EL (cell line): ENCODE data around the gene ZNF573.
"Not testable (repeated sequence)": the region's sequence is repeated elsewhere in the genome, so short reads cannot be mapped to it uniquely, and the experiment has no call there.

Experiments used
- DNase-seq: peaks from one replicate; pipeline ENCODE4 v3.0.0-alpha.2; 2016

ZNF573 gene

DNA sequence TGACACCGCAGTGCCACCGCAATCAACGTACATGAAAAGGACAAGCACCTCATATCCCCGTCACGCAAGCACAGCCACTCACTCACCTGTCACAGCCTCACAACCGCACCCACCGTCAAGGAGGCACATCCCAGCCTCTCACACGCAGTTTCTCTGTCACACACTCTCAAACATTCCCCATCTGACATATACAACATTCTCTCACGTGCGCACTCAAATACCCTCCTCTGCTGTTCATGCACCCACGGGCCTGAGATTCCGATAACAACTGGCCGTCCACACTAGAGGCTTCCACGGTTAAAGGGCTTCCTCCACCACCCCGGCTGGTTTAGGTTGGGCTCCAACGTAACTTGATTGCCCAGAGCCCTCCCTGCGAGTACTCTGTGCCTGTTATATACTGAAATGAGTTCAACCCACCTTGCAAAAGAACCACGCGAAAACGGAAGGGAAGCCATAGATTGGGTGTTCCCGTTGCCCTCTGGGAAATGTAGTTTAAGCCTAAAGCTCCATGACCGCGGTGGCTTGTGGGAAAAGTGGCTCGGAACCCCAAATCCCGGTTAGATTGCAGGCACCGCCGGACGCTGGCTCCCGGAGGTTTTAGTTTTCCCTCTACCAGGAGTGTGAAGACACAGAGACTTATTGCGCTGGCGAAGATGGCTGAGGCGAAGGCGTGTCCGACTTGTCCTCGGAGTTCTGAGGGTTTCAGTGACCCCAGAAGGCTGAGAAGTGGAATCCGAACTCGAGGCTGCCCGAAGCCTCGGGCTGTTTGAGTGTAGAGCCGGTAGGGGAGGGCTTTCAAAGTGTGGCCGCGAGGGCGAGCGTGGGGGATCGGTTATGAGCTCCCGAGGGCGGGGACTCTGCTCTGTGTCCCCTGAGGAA, at the start of gene ZNF573:
Gene ZNF573, minus strand, starts transcription at position 460 of the 879 bp plus-strand sequence. CDS start 5,857 bp downstream, outside the sequence.
- peak; percentile 91 for DNase-seq

DNA sequence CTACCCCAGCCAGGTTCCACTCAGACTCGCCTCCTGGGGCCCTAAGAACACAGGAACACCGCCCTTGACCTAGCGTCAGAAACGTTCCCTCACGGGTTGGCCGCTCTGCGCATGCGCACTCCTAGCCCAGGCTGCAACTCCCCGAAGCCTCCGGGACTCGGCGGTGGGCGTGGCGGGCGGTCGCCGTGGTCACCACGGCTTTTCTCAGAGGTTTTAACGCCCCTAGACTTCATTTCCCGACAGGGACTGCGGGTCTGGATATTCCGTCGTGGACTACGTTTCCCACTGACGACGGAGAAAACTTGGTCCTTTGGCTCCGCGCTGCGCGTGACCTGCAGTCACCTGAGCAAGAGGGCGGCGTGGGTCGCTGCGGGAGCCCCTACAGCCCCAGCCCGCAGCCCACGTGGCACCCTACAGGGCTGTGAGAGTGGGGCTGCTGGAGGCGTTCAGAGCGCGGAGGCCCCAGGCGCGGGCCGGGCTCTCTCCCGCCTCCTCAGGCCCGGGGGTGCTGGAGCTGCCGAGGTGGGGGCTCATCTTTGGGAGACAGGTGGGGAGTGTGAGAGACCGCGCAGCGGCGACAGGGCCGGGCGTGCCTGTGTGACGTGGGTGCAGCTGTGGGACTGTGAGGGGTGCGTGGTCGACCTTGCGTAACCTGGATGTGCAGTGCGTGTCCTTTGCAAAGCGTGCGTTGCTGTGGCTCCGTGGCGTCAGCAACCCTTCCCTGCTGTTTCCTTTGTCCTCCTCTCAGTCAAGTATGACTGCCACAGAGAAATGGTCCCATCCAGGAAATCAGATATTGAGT, 38.0 kb upstream of the ZNF573 start:
- peak; percentile 41 for DNase-seq

DNA sequence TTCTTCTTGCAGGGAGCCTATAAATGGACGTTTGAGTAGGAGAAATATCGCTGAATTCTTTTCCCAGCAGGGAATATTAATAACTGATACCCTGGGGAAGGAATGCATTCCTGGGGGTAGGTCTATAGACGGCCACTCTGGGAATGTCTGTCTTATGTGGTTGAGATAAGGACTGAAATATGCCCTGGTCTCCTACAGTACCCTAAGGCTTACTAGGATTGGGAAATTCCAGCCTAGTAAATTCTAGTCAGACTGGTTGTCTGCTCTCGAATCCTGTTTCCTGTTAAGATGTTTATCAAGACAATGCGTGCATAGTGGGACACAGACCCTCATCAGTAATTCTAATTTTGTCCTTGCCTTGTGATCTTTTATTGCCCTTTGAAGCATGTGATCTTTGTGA, 36.2 kb upstream of the ZNF573 start:
- DNase-seq = not testable (repeated sequence)

DNA sequence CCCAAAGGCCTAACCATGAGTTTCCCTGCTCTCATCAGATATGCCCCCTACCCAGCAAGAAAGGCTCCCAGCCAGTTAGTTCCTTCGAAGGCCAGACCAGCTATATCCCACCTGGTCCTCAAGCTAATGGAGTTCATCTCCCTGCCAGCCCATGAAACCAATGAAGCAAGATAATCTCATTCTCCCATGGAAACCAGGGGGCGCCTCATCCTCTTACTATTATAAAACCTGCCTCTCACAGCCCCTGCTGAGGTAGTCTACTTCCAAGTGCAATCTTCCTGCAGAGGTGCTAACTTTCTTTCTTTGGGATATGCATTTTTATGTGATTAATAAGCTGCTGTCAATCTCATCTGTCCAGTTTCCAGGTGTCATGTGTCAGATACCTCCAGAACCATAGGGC, 34.0 kb upstream of the ZNF573 start:
- DNase-seq = no peak

DNA sequence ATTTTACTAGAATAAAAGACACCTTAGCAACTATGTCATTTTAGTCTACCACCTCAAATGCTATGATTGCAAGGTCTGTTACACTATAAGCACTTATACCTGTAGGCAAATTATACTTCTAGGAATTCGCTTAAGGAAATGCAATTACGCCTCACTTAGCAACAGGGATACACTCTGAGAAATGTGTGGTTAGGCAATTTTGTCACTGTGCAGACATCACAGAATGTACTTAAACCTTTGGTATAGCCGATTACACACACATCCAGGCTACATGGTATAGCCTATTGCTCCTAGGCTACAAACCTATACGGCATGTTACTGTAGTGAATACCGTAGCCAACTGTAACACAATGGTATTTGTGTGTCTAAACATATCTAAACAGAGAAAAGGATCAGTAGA, 30.0 kb upstream of the ZNF573 start:
- no peak for DNase-seq

DNA sequence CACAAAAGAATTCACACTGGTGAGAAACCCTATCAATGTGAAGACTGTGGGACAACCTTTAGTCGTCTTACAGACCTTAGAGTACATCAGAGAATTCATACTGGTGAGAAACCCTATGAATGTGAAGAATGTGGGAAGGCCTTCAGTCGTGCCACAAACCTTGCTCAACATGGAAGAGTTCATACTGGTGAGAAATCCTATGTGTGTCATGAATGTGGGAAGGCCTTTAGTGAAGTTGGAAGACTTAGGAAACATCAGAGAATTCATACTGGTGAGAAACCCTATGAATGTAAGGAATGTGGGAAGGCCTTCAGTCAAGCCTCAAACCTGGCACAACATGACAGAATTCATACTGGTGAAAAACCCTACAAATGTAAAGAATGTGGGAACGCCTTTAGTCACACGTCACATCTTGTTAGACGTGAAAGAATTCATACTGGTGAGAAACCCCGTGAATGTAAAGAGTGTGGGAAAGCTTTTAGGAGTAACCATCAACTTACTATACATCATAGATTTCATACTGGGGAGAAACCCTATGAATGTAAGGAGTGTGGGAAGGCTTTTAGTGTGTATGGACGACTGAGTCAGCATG, 24.0 kb upstream of the ZNF573 start:
- DNase-seq = no peak

DNA sequence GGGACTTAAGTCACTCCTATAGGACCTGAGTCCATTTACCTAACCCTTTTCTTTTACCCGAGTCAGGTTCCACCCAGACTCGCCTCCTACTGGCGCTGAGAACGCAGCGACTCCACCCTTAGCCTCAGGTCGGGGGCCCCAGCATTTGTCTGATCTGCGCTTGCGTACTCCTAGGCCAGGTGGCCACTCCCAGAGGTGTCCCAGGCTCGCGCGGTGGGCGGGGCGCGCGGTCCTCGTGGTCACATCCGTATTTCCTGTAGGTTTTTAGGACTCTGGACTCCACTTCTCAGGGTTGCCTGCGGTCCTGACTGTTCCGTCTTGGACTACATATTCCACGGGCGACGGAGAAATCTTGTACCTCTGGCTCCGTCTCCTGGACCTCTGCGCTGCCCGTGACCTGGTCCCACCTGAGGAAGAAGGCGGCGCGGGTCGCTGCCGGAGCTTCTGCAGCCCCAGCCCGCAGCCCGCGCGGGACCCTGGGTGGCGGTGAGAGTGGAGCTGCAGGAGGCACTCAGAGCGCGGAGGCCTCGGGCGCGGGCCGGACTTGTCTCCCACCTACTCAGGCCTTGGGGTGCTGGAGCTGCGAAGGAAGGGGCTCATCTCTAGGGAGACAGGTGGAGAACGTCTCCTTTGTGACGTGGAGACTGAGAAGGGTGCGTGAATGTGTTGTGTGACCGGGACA, 11.0 kb upstream of the ZNF573 start:
- no peak for DNase-seq

DNA sequence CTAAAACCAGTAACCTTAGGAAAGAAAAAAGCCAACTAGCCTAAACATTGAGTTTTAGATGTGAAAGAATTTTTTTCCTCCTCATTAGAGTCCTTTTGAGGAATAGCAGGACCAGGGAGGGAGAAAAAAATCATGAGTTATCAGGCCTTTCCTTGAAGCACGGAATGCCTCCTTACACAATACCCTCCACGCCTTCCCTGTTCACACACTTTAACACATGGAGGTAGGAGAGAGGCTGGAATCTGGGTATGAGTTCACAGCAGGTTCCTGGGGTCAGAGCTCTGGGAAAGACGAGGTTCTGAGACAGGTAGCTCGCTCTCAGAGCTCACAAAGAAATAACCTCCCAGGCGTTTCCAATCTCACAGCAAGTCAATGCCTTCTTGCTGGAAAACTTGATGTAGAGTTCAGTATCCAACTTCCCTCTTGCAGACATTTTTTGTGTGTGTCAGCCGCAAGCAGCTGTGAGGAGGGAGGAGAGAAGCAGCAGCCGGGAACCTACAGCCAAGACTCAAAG, 716 bp downstream of the ZNF573 start:
- DNase-seq = peak; percentile 10

DNA sequence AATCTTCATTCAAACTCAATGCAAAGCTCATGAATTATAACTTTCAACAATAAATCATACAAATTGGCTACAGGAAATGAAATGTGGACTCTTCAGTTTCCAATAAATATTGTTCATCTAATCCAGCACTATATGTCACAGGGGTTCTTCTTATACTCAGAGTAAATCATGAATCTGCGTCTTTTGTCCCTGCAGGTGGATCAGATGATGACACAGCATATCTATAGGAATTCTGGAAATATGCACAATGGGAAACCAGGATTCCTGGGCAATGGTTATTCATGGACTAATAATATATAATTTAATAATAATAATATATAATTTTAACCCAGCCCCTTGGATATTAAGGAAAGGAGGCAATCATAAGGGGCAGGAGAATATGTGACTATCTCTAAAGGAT, 8.4 kb downstream of the ZNF573 start:
- DNase-seq = no peak

DNA sequence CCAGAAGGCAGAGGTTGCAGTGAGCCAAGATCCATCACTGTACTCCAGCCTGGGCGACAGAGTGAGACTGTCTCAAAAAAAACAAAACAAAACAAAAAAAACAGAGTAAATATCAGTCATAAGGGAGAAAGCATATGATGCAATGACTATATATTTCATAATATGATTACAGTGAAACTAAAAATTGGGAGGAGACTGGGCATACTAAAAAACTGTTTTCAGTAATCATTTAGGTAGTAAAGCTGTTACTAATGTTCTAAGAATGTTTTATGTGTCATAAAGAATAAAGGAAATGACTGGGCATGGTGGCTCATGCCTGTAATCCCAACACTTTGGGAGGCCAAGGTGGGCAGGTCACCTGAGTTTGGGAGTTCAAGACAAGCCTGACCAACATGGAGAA, 15.9 kb downstream of the ZNF573 start:
- DNase-seq = peak; percentile 28

DNA sequence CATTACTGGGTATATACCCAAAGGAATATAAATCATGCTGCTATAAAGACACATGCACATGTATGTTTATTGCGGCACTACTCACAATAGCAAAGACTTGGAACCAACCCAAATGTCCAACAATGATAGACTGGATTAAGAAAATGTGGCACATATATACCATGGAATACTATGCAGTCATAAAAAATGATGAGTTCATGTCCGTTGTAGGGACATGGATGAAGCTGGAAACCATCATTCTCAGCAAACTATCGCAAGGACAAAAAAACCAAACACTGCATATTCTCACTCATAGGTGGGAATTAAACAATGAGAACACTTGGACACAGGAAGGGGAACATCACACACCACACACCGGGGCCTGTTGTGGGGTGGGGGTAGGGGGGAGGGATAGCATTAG, 21.7 kb downstream of the ZNF573 start:
- DNase-seq = not testable (repeated sequence)

DNA sequence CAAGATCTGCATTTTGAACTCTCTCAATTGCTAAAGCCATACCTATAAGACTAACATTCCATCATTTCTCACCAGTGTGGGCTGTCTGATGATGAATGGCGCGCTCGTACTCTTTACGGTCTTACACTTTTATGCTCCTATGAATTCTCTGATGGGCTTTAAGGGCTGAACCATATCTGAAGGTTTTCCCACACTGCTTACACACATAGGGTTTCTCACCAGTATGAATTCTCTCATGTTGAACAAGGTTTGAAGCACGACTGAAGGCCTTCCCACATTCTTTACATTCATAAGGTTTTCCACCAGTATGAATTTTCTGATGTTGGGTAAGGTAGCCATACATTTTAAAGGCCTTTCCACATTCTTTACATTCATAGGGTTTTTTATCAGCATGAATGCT, 41.0 kb downstream of the ZNF573 start:
- no peak for DNase-seq

DNA sequence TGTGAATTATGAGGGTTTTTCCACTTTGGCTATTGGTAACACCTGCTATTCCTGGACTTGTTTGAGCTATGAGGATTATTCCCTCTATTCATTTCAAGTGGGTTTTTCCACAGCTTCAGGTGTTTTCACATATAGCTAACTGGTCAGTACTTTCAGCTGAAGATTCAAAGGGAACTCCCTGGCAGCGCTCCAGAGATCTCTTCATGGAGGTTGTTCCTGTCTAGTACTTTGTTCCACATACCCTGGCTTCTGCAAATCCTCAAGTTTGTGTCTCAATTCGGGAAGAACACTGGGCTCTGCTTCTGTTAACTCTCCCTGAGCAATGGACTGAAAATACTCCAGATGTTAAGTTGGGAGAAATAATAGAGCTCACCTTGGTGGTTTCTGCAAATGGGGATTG, 54.2 kb downstream of the ZNF573 start:
- no peak for DNase-seq

DNA sequence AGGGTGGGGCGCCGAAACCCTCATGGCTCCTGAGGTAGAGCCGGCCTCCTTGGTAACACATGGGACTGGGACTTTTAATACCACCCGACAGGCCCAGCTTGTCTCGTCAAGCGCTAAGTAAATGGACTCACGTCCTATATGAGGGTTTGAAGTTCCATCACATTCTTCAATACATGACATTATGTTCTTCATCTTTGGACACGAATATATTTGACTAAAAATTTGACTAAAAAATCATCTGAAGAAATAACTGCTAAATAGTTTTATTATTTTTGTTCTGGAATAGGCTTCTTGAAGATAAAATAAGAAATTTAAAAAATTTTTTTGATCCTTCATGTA, 59.5 kb downstream of the ZNF573 start:
- no peak for DNase-seq

DNA sequence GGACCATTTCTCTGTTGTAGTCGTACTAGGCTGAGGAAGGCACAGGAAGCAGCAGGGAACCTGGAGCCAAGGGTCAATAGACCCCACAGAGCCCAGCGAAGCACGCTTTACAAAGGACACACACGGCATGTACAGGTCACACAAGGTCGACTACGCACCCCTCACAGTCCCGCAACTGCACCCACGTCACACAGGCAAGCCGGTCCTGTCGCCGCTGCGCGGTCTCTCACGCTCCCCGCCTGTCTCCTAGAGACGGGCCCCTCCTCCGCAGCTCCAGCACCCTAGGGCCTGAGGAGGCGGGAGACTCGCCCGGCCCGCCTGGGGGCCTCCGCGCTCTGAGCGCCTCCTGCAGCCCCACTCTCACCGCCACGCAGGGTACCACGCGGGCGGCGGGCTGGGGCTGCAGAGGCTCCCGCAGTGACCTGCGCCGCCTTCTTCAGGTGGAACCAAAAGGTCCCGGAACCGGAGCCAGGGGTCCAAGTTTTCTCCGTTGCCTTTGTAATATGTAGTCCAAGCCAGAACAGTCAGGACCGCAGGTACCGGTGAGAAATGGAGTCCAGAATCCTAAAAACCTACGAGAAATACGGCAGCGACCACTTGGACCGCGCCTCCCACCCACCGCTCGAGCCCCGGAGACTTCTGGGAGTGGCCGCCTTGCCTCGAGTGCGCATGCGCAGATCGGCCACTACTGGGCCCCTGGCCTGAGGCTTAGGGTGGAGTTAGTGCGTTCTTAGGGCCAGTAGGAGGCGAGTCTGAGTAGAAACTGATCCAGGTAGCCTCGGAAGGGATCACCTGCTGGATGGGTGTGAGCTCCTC, 60.1 kb downstream of the ZNF573 start, which contains the start of gene ZNF607:
Gene ZNF607, minus strand, starts transcription at position 651 of the 816 bp plus-strand sequence. CDS start 8,143 bp downstream, outside the sequence.
- DNase-seq = peak; percentile 90

DNA sequence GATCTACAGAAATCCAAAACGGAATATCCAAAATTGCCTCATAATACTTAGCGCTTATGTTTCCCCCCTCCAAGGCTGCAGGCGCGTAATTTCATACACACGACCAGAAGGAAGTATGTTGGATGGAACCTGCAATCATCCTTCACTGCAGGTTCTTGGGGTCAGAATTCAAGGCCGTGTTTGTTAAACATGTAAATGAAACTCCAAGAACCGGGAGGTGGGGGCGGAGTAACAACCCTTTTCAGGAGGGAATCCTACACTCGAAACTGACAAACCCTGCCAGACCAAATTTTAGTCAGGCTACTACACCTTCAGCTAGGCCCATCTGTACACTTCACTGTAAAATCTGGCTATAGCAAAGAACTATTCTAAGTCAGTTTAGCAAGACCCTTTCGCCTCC, 61.1 kb downstream of the ZNF573 start:
- peak; percentile 1 for DNase-seq

DNA sequence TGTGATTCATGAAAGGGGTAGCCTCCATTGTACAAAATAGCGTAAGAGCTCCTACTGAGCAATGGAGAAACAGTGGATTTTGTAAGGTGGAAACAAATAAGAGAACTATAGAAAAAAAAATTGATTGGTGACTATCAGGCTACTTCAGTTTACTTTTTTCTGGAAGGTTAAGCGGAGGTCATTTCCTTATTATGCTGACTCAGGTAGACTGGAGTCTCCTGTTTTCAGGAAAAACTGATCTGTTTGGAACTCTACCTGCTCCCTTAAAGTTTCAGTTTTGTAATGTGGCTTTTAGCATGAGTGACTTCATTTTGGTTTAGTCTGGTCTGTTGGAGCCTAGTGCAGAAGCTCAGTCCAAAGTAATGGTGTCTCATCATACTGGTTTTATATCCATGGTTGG, 63.2 kb downstream of the ZNF573 start:
- no peak for DNase-seq

DNA sequence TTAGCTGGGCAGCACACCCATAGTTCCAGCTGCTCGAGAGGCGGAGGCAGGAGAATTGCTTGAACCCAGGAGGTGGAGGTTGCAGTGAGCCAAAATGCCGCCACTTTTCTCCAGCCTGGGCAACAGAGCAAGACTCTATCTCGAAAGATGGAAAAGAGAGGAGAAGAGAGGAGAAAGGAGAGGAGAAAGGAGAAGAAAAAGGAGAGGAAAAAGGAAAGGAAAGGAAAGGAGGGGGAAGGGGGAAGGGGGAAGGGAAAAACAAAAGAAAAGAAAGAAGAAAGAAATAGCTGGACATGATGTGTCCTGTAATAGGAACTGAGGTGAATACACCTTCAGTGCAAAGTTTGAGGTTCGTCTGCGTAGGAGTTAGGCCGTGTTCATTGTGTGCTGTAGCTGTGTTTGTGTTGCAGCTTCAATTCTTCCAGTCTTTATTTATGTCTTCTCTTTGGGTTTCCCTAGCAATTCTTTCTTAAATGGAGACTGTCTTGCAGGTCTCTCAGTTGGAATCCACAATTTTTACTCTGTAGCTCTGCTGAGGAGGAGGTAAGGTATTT, 73.3 kb downstream of the ZNF573 start:
- no peak for DNase-seq

DNA sequence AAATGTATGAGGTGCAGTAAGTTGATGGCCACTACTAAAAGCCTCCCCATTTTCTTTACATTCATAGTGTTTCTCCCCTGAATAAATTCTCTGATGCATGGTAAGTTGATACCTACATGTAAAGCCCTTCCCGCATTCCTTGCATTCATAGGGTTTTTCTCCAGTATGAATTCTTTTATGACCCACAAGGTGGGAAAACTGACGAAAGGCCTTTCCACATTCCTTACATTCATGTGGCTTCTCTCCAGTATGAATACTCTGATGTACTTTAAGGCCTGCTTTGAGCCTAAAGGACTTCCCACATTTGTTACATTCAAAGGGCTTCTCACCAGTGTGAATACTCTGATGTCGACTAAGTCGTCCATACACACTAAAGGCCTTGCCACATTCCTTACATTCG, 80.3 kb downstream of the ZNF573 start:
- peak; percentile 31 for DNase-seq

DNA sequence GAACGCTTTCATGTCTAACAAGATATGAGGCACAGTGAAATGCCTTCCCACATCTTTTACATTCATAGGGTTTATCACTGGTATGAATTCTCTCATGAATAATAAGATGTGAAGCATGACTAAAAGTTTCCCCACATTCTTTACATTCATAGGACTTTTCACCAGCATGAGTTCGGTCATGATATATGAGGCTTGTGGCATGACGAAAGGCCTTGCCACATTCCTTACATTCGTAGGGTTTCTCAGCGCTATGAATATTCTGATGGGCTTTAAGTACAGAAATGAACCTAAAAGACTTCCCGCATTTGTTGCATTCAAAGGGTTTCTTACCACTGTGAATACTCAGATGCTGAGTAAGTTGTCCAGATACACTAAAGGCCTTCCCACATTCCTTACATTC, 81.2 kb downstream of the ZNF573 start:
- peak; percentile 2 for DNase-seq

DNA sequence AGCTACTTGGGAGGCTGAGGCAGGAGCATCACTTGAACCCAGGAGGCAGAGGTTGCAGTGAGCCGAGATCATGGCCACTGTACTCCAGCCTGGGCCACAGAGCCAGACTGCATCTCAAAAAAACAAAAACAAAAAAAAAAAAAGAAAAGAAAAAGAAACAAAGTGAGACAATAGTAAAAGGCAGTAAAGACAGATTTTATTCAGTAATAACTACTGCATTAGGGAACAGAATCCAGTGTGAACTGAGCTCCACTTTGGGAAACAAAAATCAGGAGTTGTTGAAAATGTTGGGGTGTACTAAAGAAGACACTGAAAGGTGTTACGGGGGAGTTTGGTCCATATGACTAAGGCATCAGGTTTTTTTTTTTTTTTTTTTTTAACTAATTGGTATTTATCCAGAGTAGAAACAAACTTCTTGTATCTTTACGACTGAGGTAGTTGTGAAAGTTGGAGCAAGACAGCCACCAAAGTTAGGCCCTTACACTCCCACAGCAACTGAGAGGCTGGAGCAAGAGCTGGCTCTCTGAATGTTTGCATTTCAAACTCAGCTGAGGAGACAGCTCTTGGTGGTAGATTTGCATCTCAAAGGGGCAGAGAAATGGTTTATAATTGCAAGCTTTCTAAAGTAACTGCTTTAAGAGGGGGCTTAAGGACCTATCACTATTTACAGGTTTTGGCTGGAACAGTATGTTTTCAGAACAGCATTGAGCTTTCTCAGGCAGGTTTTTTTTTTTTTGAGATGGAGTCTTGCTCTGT, 84.1 kb downstream of the ZNF573 start:
- DNase-seq = no peak
